ENCODE results near the gene TMEM134. TPM values are rescaled to one million over a fixed set of nuclear protein-coding genes. Genes with fewer than 3 reads are reported as not detected.

The TMEM134 gene
- total and polyA plus RNA-seq, 2 of the 4 experiments (the other 2 are of a cell fraction) = 12.5 to 55.0 TPM

- no peak overlapping the region for H3K4me3 ChIP-seq (ENCODE audit: insufficient read depth, low read depth, low read length)
- no peak overlapping the region for H4K5ac ChIP-seq (ENCODE audit: low read depth, low read length)
- H3K9me3 ChIP-seq (ENCODE audit: control insufficient read depth, insufficient read depth, low read length) = no peaks in the 10 kb centered on the region
- dilution Hi-C loops (cut with HindIII; ENCODE audit: low sequenced_read_pairs, unreplicated experiment) = no loop called here
- no peak for ATAC-seq (ENCODE audit: low read depth)
- no peaks in the 10 kb centered on the region; the same call in none of the 2 replicates for H4K20me1 ChIP-seq (ENCODE audit: insufficient read depth, low read length)
- POLR2A ChIA-PET (ENCODE audit: unreplicated experiment) = no interaction called here
- no peak overlapping the region for H3K9ac ChIP-seq (ENCODE audit: low read depth, low read length)
- no peak for DNase-seq
- no peak overlapping the region for H3K14ac ChIP-seq (replicated peaks; ENCODE audit: low read depth, low read length)
- no peak overlapping the region for H3K23ac ChIP-seq (ENCODE audit: low read depth, low read length)
- no peak overlapping the region for H2BK120ac ChIP-seq (ENCODE audit: low read depth, low read length)
- CTCF ChIA-PET = no interaction called here
- no peak overlapping the region for H3K27ac ChIP-seq (ENCODE audit: insufficient read depth, low read length)
- no peak overlapping the region for H3K18ac ChIP-seq (ENCODE audit: low read depth, low read length)
- TF ChIP-seq FOS (IDR thresholded peaks at IDR 0.05; ENCODE audit: low read depth, low read length) = no peak
- TF ChIP-seq SMC3 (IDR thresholded peaks at IDR 0.05; ENCODE audit: low read depth, low read length) = no peak
- TF ChIP-seq BHLHE40 (IDR thresholded peaks at IDR 0.05; ENCODE audit: low read depth, low read length) = no peak
- no peak for TF ChIP-seq RFX5 (IDR thresholded peaks at IDR 0.05; ENCODE audit: low read depth, low read length)
- no peak for TF ChIP-seq ELK1 (IDR thresholded peaks at IDR 0.05; ENCODE audit: borderline replicate concordance, low read depth, low read length)
- no peak for TF ChIP-seq NFE2L2 (IDR thresholded peaks at IDR 0.05; ENCODE audit: low read depth, low read length)
- in situ Hi-C loops (cut with MboI; ENCODE audit: low sequenced_read_pairs) = no loop called here
- no peak overlapping the region for H2BK15ac ChIP-seq (ENCODE audit: low read depth, low read length)
- WGBS, 2 experiments (ENCODE audit: extremely low coverage in 2 of 2, insufficient read length in 1 of 2) = 30% methylated on average over 2 of the region's 6 CpGs; no CpG with 5 or more reads in 1 of the 2 experiments
- no peak overlapping the region for H3K4ac ChIP-seq (ENCODE audit: low read depth, low read length)
- no peak overlapping the region for H2AK9ac ChIP-seq (replicated peaks; ENCODE audit: low read depth, low read length, poor library complexity)
- intact Hi-C loops (cut with micrococcal nuclease) = no loop called here
- no peak overlapping the region for H3K4me2 ChIP-seq (ENCODE audit: low read depth, low read length)
- no peaks in the 10 kb centered on the region for H3K9me1 ChIP-seq (ENCODE audit: insufficient read depth, low read length)
- no peak overlapping the region for H3K56ac ChIP-seq (ENCODE audit: extremely low read depth, insufficient read depth, low read length)
- peaks cover 0 to 10% of the 10 kb centered on the region in 2 experiments; a peak in 1 of 4 replicates for H3K79me1 ChIP-seq (ENCODE audit: low read depth in 1 of 2, low read length in 2 of 2)
- no peaks in the 10 kb centered on the region for H3K4me1 ChIP-seq (ENCODE audit: control insufficient read depth, insufficient read depth, low read length)
- H4K91ac ChIP-seq (ENCODE audit: insufficient read depth, low read depth, low read length) = no peak overlapping the region
- H2AK5ac ChIP-seq (ENCODE audit: low read depth, low read length) = no peak overlapping the region
- H2BK5ac ChIP-seq (ENCODE audit: low read depth, low read length, poor library complexity, severe bottlenecking) = no peak overlapping the region
- H4K8ac ChIP-seq (ENCODE audit: low read depth in 2 of 2, low read length in 2 of 2) = no peak overlapping the region
- BruUV-seq (replicated peaks) = no TSS peak
- H3K27me3 ChIP-seq (ENCODE audit: control insufficient read depth, insufficient read depth, low read length) = no peaks in the 10 kb centered on the region
- H2BK20ac ChIP-seq (ENCODE audit: low read depth, low read length) = no peak overlapping the region
- H3K36me3 ChIP-seq (ENCODE audit: control insufficient read depth, insufficient read depth, low read length) = peaks cover 62% of the 10 kb centered on the region
- peak overlapping the region; percentile 7 for H2AFZ ChIP-seq (replicated peaks; ENCODE audit: low read length, poor library complexity)
These were observed 32.5 kb downstream of the TMEM134 start for GRCh38 chr11:67436459-67437081.

Measured in IMR-90 (cell line).